Measurements from ENCODE around the gene PNPLA2.
A peak's percentile ranks its signal among the peaks of the same experiment; 100 is the strongest.

The PNPLA2 gene

GRCh38 chr11:802018-802617 is 16.6 kb upstream of the PNPLA2 start:
- POLR2A ChIA-PET = no interaction called here
- CTCF ChIA-PET = no interaction called here

GRCh38 chr11:802693-803466 is 15.8 kb upstream of the PNPLA2 start:
- TF ChIP-seq CTCF (IDR thresholded peaks at IDR 0.05; ENCODE audit: insufficient read depth, low read length, missing control alignments) = no peak
- H3K4me3 ChIP-seq (ENCODE audit: low read depth, low read length) = peak overlapping the region; percentile 63
- no peak for DNase-seq (ENCODE audit: low read depth, low spot score)
- CTCF ChIA-PET = no interaction called here
- POLR2A ChIA-PET = no interaction called here

More at GRCh38 chr11:802018-802617, 16.6 kb upstream of the PNPLA2 start:
- no peak for DNase-seq (ENCODE audit: low read depth, low spot score)
- no peak overlapping the region for H3K4me3 ChIP-seq (ENCODE audit: low read depth, low read length)
- TF ChIP-seq CTCF (IDR thresholded peaks at IDR 0.05; ENCODE audit: insufficient read depth, low read length, missing control alignments) = no peak

DNA sequence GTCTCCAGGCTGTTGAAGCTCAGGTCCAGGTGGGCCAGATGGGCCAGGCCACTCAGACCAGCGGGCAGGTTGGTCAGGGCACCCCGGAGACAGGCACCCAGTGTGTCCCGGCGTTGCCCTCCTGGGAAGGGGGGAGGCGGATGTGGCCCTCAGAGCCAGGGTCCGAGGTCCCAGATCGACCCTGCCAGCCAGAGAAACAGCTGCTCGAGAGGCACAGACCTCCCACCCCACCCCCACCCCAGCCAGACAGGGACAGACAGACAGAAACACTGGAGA is 15.3 kb upstream of the PNPLA2 start:
- no peak for DNase-seq (ENCODE audit: low read depth, low spot score)
- no peak for TF ChIP-seq CTCF (IDR thresholded peaks at IDR 0.05; ENCODE audit: insufficient read depth, low read length, missing control alignments)
- H3K4me3 ChIP-seq (ENCODE audit: low read depth, low read length) = peak overlapping the region; percentile 63
- ChIA-PET CTCF (no interaction called here), POLR2A (interaction anchor here (1.3 kb wide), 1 partner anchor 8 kb away, joined by 11 read pairs; no protein-coding TSS in a partner anchor)

- H3K4me3 ChIP-seq (ENCODE audit: low read depth, low read length) = peak overlapping the region; percentile 63
- no peak for TF ChIP-seq CTCF (IDR thresholded peaks at IDR 0.05; ENCODE audit: insufficient read depth, low read length, missing control alignments)
- DNase-seq (ENCODE audit: low read depth, low spot score) = no peak
- ChIA-PET POLR2A (interaction anchor here (0.5 to 1.3 kb wide), 2 partner anchors 8 to 39 kb away, joined by 3 to 11 read pairs; no protein-coding TSS in a partner anchor), CTCF (no interaction called here)
These were observed 14.7 kb upstream of the PNPLA2 start for GRCh38 chr11:803770-804598.

GRCh38 chr11:804599-804964 is 14.1 kb upstream of the PNPLA2 start:
- peak overlapping the region; percentile 63 for H3K4me3 ChIP-seq (ENCODE audit: low read depth, low read length)
- no peak for TF ChIP-seq CTCF (IDR thresholded peaks at IDR 0.05; ENCODE audit: insufficient read depth, low read length, missing control alignments)
- POLR2A ChIA-PET = interaction anchor here (0.5 to 1.9 kb wide), 3 partner anchors 9 to 39 kb away, joined by 3 to 11 read pairs (median 6); partner anchors contain the start of gene PNPLA2
- DNase-seq (ENCODE audit: low read depth, low spot score) = no peak
- CTCF ChIA-PET = no interaction called here

All from AG04449 (cell line).